ENCODE results near the gene SLC1A4. TPM values are rescaled to one million over a fixed set of nuclear protein-coding genes. Genes with fewer than 3 reads are reported as not detected.
"Not testable (repeated sequence)": the region's sequence is repeated elsewhere in the genome, so short reads cannot be mapped to it uniquely, and the experiment has no call there.

SLC1A4 gene
- total RNA-seq, 1 donor from 2014 or later, result 8.1 TPM

- ATAC-seq; DNase-seq (ENCODE audit: low spot score): not testable (repeated sequence)
Observed at GRCh38 chr2:64963138-64963537, 26.1 kb upstream of the SLC1A4 start.

GRCh38 chr2:64963719-64964118 lies 25.5 kb upstream of the SLC1A4 start:
- DNase-seq (ENCODE audit: low spot score) (no peak), ATAC-seq (peak; percentile 69)

GRCh38 chr2:64966017-64966416 lies 23.2 kb upstream of the SLC1A4 start:
- DNase-seq (ENCODE audit: low spot score) (no peak), ATAC-seq (no peak)

- no peak for DNase-seq (ENCODE audit: low spot score)
- ATAC-seq, result peak; percentile 79
Observed at GRCh38 chr2:64966839-64967238, 22.4 kb upstream of the SLC1A4 start.

GRCh38 chr2:64967601-64968000 lies 21.6 kb upstream of the SLC1A4 start:
- ATAC-seq, result no peak
- DNase-seq (ENCODE audit: low spot score), result no peak

- not testable (repeated sequence) for DNase-seq (ENCODE audit: low spot score); ATAC-seq
Observed at GRCh38 chr2:64969086-64969485, 20.1 kb upstream of the SLC1A4 start.

- DNase-seq (ENCODE audit: low spot score) (no peak), ATAC-seq (no peak)
Observed at GRCh38 chr2:64970495-64970894, 18.7 kb upstream of the SLC1A4 start.

GRCh38 chr2:64972426-64972825 lies 16.8 kb upstream of the SLC1A4 start:
- ATAC-seq (no peak), DNase-seq (ENCODE audit: low spot score) (no peak)

GRCh38 chr2:64972876-64973275 lies 16.3 kb upstream of the SLC1A4 start:
- no peak for DNase-seq (ENCODE audit: low spot score)
- ATAC-seq, result no peak

- DNase-seq (ENCODE audit: low spot score), result peak; percentile 93
- ATAC-seq, result peak; percentile 96
Observed at GRCh38 chr2:64975232-64975821, 13.9 kb upstream of the SLC1A4 start.

- DNase-seq (ENCODE audit: low spot score) (no peak), ATAC-seq (no peak)
Observed at GRCh38 chr2:64976276-64976675, 12.9 kb upstream of the SLC1A4 start.

- DNase-seq (ENCODE audit: low spot score), result no peak
- no peak for ATAC-seq
Observed at GRCh38 chr2:64978514-64979268, 10.5 kb upstream of the SLC1A4 start.

- ATAC-seq (no peak), DNase-seq (ENCODE audit: low spot score) (no peak)
Observed at GRCh38 chr2:64979744-64980143, 9.5 kb upstream of the SLC1A4 start.

GRCh38 chr2:64980183-64980582 lies 9.0 kb upstream of the SLC1A4 start:
- ATAC-seq, result no peak
- DNase-seq (ENCODE audit: low spot score), result no peak

GRCh38 chr2:64982311-64982857 lies 6.8 kb upstream of the SLC1A4 start:
- ATAC-seq (peak; percentile 62), DNase-seq (ENCODE audit: low spot score) (no peak)

- DNase-seq (ENCODE audit: low spot score) (no peak), ATAC-seq (no peak)
Observed at GRCh38 chr2:64982932-64983331, 6.3 kb upstream of the SLC1A4 start.

GRCh38 chr2:64985447-64985846 lies 3.8 kb upstream of the SLC1A4 start:
- no peak for ATAC-seq
- peak; percentile 64 for DNase-seq (ENCODE audit: low spot score)

GRCh38 chr2:64987001-64987955 lies 1.9 kb upstream of the SLC1A4 start:
- ATAC-seq (peak; percentile 5), DNase-seq (ENCODE audit: low spot score) (no peak)

GRCh38 chr2:64987956-64988419 lies 1.2 kb upstream of the SLC1A4 start:
- ATAC-seq (no peak), DNase-seq (ENCODE audit: low spot score) (no peak)

GRCh38 chr2:64988420-64989125 lies 626 bp upstream of the SLC1A4 start:
- ATAC-seq (peak; percentile 72), DNase-seq (ENCODE audit: low spot score) (peak; percentile 64)

All from left lobe of liver (tissue), 2 donors.